ENCODE data around the gene NSUN6. TPM values are rescaled to one million over a fixed set of nuclear protein-coding genes. Genes with fewer than 3 reads are reported as not detected.

NSUN6 gene
- total RNA-seq, 1 donor from 2014 or later, result 10.8 TPM

DNA sequence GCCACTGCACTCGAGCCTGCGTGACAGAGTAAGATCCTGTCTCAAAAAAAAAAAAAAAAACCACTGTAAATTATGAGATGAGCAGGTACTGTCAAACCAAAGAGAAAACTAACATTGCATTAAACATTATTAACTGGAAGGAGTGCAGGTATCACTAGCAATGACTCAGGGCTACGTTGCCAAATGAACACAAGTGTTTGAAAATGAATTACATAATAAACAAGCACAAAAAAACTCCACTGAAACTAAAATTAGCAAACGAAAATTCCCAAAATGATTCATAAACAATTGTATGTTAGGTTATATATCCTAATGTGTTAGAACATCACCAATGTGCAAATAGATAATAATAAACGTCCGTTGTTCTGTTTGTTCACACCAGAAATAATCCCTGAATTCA is 42.8 kb downstream of the NSUN6 start:
- DNase-seq (ENCODE audit: low read depth) (peak; percentile 82), FAIRE-seq (no peak)

DNA sequence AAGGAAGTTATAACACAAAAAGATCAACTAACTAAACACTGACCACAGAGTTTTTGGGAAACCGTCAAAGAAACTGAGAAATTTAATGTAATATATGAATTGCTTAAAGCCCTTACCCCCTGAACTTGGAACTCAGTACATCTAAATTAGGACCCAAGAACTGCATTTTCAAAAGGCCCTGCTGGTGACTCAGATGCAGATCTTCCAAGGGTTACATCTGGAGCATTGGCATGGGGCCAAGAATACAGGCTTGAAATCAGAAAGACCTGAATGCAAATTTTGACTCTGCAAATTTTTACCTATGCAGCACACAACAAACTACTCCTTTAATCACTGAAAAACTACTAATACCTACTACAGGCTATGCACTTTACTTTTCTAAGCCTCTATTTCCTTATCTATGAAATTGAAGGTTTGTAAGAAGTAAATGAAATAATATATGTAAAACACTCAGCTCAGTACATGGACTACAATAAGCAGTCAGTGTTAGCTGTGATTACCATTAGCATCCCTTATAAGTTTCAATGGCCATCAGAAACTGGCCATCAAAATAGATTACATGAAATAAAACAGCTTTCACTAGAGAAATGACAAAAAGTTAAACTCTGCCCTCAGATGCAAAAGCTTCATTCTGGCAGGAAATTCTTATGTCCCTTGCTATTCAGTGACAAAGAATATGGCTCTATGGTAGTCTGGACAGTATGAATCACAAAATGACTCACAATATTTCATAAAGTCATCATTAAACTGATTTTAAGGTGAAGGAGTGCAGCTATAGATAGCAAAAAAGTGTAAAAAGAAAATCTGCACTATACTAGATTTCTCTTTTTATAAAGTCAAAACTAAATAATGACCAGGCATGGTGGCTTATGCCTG is 43.6 kb downstream of the NSUN6 start:
- Histone ChIP-seq H3K27me3 (ENCODE audit: control insufficient read depth, insufficient read depth, low read length) (no peaks in the 10 kb centered on the region), H3K36me3 (ENCODE audit: control insufficient read depth, insufficient read depth, low read length) (no peaks in the 10 kb centered on the region), H3K4me3 (ENCODE audit: low read depth, low read length) (no peak overlapping the region)
- DNase-seq (ENCODE audit: low read depth) (peak; percentile 84), FAIRE-seq (no peak)
- TF ChIP-seq, protein P1, sequence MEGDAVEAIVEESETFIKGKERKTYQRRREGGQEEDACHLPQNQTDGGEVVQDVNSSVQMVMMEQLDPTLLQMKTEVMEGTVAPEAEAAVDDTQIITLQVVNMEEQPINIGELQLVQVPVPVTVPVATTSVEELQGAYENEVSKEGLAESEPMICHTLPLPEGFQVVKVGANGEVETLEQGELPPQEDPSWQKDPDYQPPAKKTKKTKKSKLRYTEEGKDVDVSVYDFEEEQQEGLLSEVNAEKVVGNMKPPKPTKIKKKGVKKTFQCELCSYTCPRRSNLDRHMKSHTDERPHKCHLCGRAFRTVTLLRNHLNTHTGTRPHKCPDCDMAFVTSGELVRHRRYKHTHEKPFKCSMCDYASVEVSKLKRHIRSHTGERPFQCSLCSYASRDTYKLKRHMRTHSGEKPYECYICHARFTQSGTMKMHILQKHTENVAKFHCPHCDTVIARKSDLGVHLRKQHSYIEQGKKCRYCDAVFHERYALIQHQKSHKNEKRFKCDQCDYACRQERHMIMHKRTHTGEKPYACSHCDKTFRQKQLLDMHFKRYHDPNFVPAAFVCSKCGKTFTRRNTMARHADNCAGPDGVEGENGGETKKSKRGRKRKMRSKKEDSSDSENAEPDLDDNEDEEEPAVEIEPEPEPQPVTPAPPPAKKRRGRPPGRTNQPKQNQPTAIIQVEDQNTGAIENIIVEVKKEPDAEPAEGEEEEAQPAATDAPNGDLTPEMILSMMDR (IDR thresholded peaks at IDR 0.05; ENCODE audit: insufficient read depth, low read length, severe bottlenecking), result no peak

More for the DNA sequence above, 42.8 kb downstream of the NSUN6 start:
- no peak overlapping the region for H3K4me3 ChIP-seq (ENCODE audit: low read depth, low read length)
- TF ChIP-seq, protein P1 (IDR thresholded peaks at IDR 0.05; ENCODE audit: insufficient read depth, low read length, severe bottlenecking), result no peak
- H3K36me3 ChIP-seq (ENCODE audit: control insufficient read depth, insufficient read depth, low read length), result no peaks in the 10 kb centered on the region
- H3K27me3 ChIP-seq (ENCODE audit: control insufficient read depth, insufficient read depth, low read length), result no peaks in the 10 kb centered on the region

DNA sequence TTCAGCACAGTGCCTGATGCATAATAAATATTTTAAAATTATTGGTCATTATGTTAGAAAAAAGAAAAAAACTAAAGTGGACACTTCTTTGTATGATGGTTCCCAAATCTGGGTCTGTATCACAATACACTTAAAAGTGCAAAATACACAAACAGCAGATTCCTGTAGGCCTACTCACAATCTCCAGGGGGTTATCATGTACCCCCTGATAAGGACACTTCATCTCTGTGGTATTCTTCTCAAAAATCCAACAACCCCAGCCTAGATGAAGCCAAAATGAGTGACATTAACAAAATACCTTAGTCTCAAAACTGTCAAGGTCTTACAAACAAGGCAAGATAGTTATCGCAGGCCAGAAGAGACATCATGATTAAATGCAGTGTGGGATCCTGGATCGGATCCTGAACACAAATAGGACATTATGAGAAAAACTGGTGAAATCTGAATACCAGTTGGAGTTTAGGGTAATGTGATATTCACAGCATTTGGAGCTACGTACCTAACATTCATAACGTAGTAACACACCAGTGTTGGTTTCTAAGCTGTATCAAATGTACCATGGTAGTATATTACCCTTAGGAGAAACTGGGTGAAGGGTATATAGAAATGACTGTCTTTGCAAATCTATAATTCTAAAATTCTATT is 45.2 kb downstream of the NSUN6 start:
- FAIRE-seq (no peak), DNase-seq (ENCODE audit: low read depth) (no peak)
- H3K4me3 ChIP-seq (ENCODE audit: low read depth, low read length), result no peak overlapping the region
- H3K27me3 ChIP-seq (ENCODE audit: control insufficient read depth, insufficient read depth, low read length), result no peaks in the 10 kb centered on the region
- no peaks in the 10 kb centered on the region for H3K36me3 ChIP-seq (ENCODE audit: control insufficient read depth, insufficient read depth, low read length)
- TF ChIP-seq, protein P1 (IDR thresholded peaks at IDR 0.05; ENCODE audit: insufficient read depth, low read length, severe bottlenecking), result no peak

DNA sequence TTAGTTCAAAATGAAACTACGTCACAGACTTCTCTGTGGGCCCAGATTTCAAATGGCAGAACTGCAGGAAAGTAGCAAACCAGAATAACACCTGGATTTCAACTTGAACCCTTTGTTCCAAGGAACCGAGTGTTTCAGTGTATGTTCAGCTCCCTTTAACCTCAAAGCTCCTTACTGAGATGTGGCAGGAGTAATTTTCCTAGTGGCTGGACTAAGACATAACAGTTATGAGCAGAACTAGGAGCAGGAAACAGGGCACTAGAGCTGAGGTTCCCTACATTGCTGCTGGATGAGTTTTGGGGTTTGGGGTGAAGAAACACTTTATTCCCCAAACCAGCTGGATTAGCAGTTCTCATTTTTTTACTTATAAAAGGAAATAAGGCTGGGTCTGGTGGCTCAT is 50.1 kb downstream of the NSUN6 start:
- TF ChIP-seq, protein P1 (IDR thresholded peaks at IDR 0.05; ENCODE audit: insufficient read depth, low read length, severe bottlenecking), result no peak
- no peak overlapping the region for H3K4me3 ChIP-seq (ENCODE audit: low read depth, low read length)
- FAIRE-seq, result no peak

DNA sequence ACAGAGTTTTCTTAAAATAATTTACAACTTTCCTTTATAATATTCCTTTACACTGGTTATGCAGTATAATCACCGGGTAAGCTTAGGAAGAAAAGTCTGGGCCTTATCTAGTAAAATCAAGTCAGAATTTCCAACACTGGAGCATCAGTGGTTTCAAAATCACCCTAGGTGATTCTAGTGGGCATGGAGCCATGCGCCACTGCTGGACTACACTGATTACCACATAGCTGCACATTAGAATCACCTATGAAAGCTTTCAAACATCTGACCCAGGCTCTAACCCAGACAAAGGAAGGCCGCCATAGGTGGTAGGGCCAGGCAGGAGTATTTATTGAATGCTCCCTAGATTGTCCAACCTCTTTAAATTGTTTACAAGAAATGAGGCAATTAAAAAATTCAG is 52.0 kb downstream of the NSUN6 start:
- Histone ChIP-seq H3K27me3 (ENCODE audit: control insufficient read depth, insufficient read depth, low read length) (no peaks in the 10 kb centered on the region), H3K4me3 (ENCODE audit: low read depth, low read length) (no peak overlapping the region), H3K36me3 (ENCODE audit: control insufficient read depth, insufficient read depth, low read length) (no peaks in the 10 kb centered on the region)
- TF ChIP-seq, protein P1 (IDR thresholded peaks at IDR 0.05; ENCODE audit: insufficient read depth, low read length, severe bottlenecking), result no peak
- DNase-seq (ENCODE audit: low read depth) (no peak), FAIRE-seq (no peak)

More for the DNA sequence above, 50.1 kb downstream of the NSUN6 start:
- Histone ChIP-seq H3K36me3 (ENCODE audit: control insufficient read depth, insufficient read depth, low read length) (no peaks in the 10 kb centered on the region), H3K27me3 (ENCODE audit: control insufficient read depth, insufficient read depth, low read length) (no peaks in the 10 kb centered on the region)
- no peak for DNase-seq (ENCODE audit: low read depth)
